IPS-20b (cell line): Measurements from ENCODE around the gene EFCAB11.
A peak's percentile ranks its signal among the peaks of the same experiment; 100 is the strongest.

Source experiments
- H3K27ac ChIP-seq: one replicate; pipeline ENCODE4 v1.5.1; 2013; ENCODE audit warnings: low read length
- H3K27me3 ChIP-seq: 2 replicates; pipeline ENCODE4 v1.6.1; 2013; ENCODE audit warnings: mild to moderate bottlenecking, low read length, inconsistent platforms; ENCODE audit not compliant: insufficient read depth
- H3K36me3 ChIP-seq: 2 replicates; pipeline ENCODE4 v1.6.1; 2013; ENCODE audit warnings: low read depth, mild to moderate bottlenecking, inconsistent platforms, low read length, moderate library complexity; ENCODE audit not compliant: insufficient read depth
- H3K4me1 ChIP-seq: 2 replicates; pipeline ENCODE4 v1.6.1; 2013; ENCODE audit warnings: mild to moderate bottlenecking, control low read depth, inconsistent platforms, low read length, moderate library complexity; ENCODE audit not compliant: insufficient read depth
- H3K4me3 ChIP-seq: 2 replicates; pipeline ENCODE4 v1.5.1; 2013; ENCODE audit warnings: mild to moderate bottlenecking, low read length, inconsistent platforms
- H3K9ac ChIP-seq: 2 replicates; pipeline ENCODE4 v1.6.1; 2013; ENCODE audit warnings: low read depth, mild to moderate bottlenecking, inconsistent platforms, low read length, moderate library complexity
- H3K9me3 ChIP-seq: 2 replicates; pipeline ENCODE4 v1.6.1; 2013; ENCODE audit warnings: mild to moderate bottlenecking, low read depth, low read length, inconsistent platforms; ENCODE audit not compliant: insufficient read depth

Gene EFCAB11

GRCh38 chr14:89922031-89922907, 32.3 kb downstream of the EFCAB11 start:
- H3K27ac ChIP-seq: no peak overlapping the region
- no peak overlapping the region for H3K4me3 ChIP-seq
- peaks cover 3% of the 10 kb centered on the region; the same call in 1 of the 2 replicates for H3K4me1 ChIP-seq
- no peaks in the 10 kb centered on the region for H3K9me3 ChIP-seq
- H3K9ac ChIP-seq: no peak overlapping the region
- no peaks in the 10 kb centered on the region for H3K36me3 ChIP-seq
- no peaks in the 10 kb centered on the region for H3K27me3 ChIP-seq

- Histone ChIP-seq H3K36me3 (no peaks in the 10 kb centered on the region), H3K4me3 (no peak overlapping the region), H3K27me3 (no peaks in the 10 kb centered on the region), H3K4me1 (peaks cover 3% of the 10 kb centered on the region; the same call in 1 of the 2 replicates), H3K9ac (no peak overlapping the region), H3K27ac (no peak overlapping the region), H3K9me3 (no peaks in the 10 kb centered on the region)
Observed at GRCh38 chr14:89921346-89921745, 33.2 kb downstream of the EFCAB11 start.

- Histone ChIP-seq H3K9me3 (no peaks in the 10 kb centered on the region), H3K36me3 (no peaks in the 10 kb centered on the region), H3K27me3 (no peaks in the 10 kb centered on the region), H3K9ac (no peak overlapping the region), H3K27ac (no peak overlapping the region), H3K4me3 (no peak overlapping the region), H3K4me1 (peaks cover 3% of the 10 kb centered on the region; the same call in 1 of the 2 replicates)
Observed at GRCh38 chr14:89920056-89920455, 34.5 kb downstream of the EFCAB11 start.

GRCh38 chr14:89918721-89919120, 35.8 kb downstream of the EFCAB11 start:
- H3K9ac ChIP-seq: no peak overlapping the region

GRCh38 chr14:89915114-89915878, 39.2 kb downstream of the EFCAB11 start:
- Histone ChIP-seq H3K36me3 (no peaks in the 10 kb centered on the region), H3K9me3 (no peaks in the 10 kb centered on the region), H3K27ac (no peak overlapping the region), H3K9ac (no peak overlapping the region), H3K4me1 (peaks cover 27% of the 10 kb centered on the region), H3K4me3 (no peak overlapping the region), H3K27me3 (no peaks in the 10 kb centered on the region)

More at GRCh38 chr14:89918721-89919120, 35.8 kb downstream of the EFCAB11 start:
- Histone ChIP-seq H3K4me1 (peaks cover 2% of the 10 kb centered on the region; the same call in 1 of the 2 replicates), H3K9me3 (no peaks in the 10 kb centered on the region), H3K27me3 (no peaks in the 10 kb centered on the region), H3K36me3 (no peaks in the 10 kb centered on the region), H3K27ac (no peak overlapping the region), H3K4me3 (no peak overlapping the region)

GRCh38 chr14:89912667-89913211, 41.8 kb downstream of the EFCAB11 start:
- H3K27ac ChIP-seq: no peak overlapping the region
- peaks cover 4% of the 10 kb centered on the region; the same call in 1 of the 2 replicates for H3K27me3 ChIP-seq
- H3K9me3 ChIP-seq: no peaks in the 10 kb centered on the region
- peak overlapping the region; percentile 33; the same call in 1 of the 2 replicates for H3K9ac ChIP-seq
- peaks cover 32% of the 10 kb centered on the region for H3K4me1 ChIP-seq
- no peaks in the 10 kb centered on the region for H3K36me3 ChIP-seq
- no peak overlapping the region for H3K4me3 ChIP-seq

- Histone ChIP-seq H3K4me1 (peaks cover 32% of the 10 kb centered on the region), H3K36me3 (no peaks in the 10 kb centered on the region), H3K4me3 (no peak overlapping the region), H3K9me3 (no peaks in the 10 kb centered on the region), H3K27ac (no peak overlapping the region), H3K27me3 (peaks cover 4% of the 10 kb centered on the region; the same call in 1 of the 2 replicates), H3K9ac (peak overlapping the region; percentile 33; the same call in 1 of the 2 replicates)
Observed at GRCh38 chr14:89912221-89912620, 42.3 kb downstream of the EFCAB11 start.

GRCh38 chr14:89911010-89911919, 43.3 kb downstream of the EFCAB11 start:
- Histone ChIP-seq H3K9me3 (no peaks in the 10 kb centered on the region), H3K36me3 (no peaks in the 10 kb centered on the region), H3K4me3 (peak overlapping the region; percentile 39; the same call in 1 of the 2 replicates), H3K4me1 (peaks cover 32% of the 10 kb centered on the region), H3K27ac (no peak overlapping the region), H3K9ac (peak overlapping the region; percentile 45; the same call in 1 of the 2 replicates), H3K27me3 (peaks cover 4% of the 10 kb centered on the region; the same call in 1 of the 2 replicates)

- Histone ChIP-seq H3K36me3 (no peaks in the 10 kb centered on the region), H3K4me3 (peak overlapping the region; percentile 39; the same call in 1 of the 2 replicates), H3K27me3 (peaks cover 4% of the 10 kb centered on the region; the same call in 1 of the 2 replicates), H3K9ac (peak overlapping the region; percentile 45; the same call in 1 of the 2 replicates), H3K9me3 (no peaks in the 10 kb centered on the region), H3K27ac (no peak overlapping the region), H3K4me1 (peaks cover 32% of the 10 kb centered on the region)
Observed at GRCh38 chr14:89910691-89911009, 43.9 kb downstream of the EFCAB11 start.

GRCh38 chr14:89909586-89909985, 44.9 kb downstream of the EFCAB11 start:
- Histone ChIP-seq H3K27ac (no peak overlapping the region), H3K27me3 (peaks cover 4% of the 10 kb centered on the region; the same call in 1 of the 2 replicates), H3K9me3 (no peaks in the 10 kb centered on the region), H3K36me3 (no peaks in the 10 kb centered on the region), H3K4me3 (no peak overlapping the region), H3K4me1 (peaks cover 32% of the 10 kb centered on the region), H3K9ac (no peak overlapping the region)
